ENCODE data around the gene LARP4.

GRCh38 chr12:50525422-50525821, 124.7 kb downstream of the LARP4 start:
- TF ChIP-seq CTCF (IDR thresholded peaks at IDR 0.05), result no peak
- TF ChIP-seq POLR2A (IDR thresholded peaks at IDR 0.05), result no peak

All from gastroesophageal sphincter (tissue), 3 donors.